ENCODE data around the gene PDE8A. TPM values are rescaled to one million over a fixed set of nuclear protein-coding genes. Genes with fewer than 3 reads are reported as not detected.

PDE8A gene
- total RNA-seq, 2 donors from 2014 or later, result 34.2 to 50.1 TPM

- no peak for ATAC-seq
- WGBS, 2 donors, result 69 to 79% methylated on average over 3 of the region's 3 CpGs
These were observed 148.2 kb downstream of the PDE8A start for GRCh38 chr15:85129881-85130280.

GRCh38 chr15:85131915-85132314 lies 150.3 kb downstream of the PDE8A start:
- H3K27me3 ChIP-seq, result no peaks in the 10 kb centered on the region
- no peak for TF ChIP-seq POLR2A (IDR thresholded peaks at IDR 0.05)
- no peak for TF ChIP-seq CTCF (IDR thresholded peaks at IDR 0.05)
- peaks cover 0 to 4% of the 10 kb centered on the region in 2 donors for H3K36me3 ChIP-seq (replicated peaks in 1 of 2; ENCODE audit: insufficient read depth in 1 of 2, low read depth in 2 of 2)
- no peaks in the 10 kb centered on the region for H3K9me3 ChIP-seq
- intact Hi-C loops (cut with DNase I), result no loop called here
- DNase-seq (no peak), ATAC-seq (no peak)
- H3K27ac ChIP-seq, result no peak overlapping the region
- H3K4me1 ChIP-seq, result no peaks in the 10 kb centered on the region
- no peak overlapping the region for H3K4me3 ChIP-seq
- 100% methylated on average over 1 of the region's 1 CpG for WGBS, 2 donors

More at GRCh38 chr15:85129881-85130280, 148.2 kb downstream of the PDE8A start:
- TF ChIP-seq CTCF (IDR thresholded peaks at IDR 0.05) (no peak), POLR2A (IDR thresholded peaks at IDR 0.05) (no peak)
- no peak overlapping the region for H3K27ac ChIP-seq
- no peak overlapping the region for H3K4me3 ChIP-seq
- DNase-seq, result no peak
- H3K27me3 ChIP-seq, result no peaks in the 10 kb centered on the region
- H3K9me3 ChIP-seq, result no peaks in the 10 kb centered on the region
- intact Hi-C loops (cut with DNase I), result no loop called here
- H3K36me3 ChIP-seq (replicated peaks in 1 of 2; ENCODE audit: insufficient read depth in 1 of 2, low read depth in 2 of 2), result no peaks in the 10 kb centered on the region
- H3K4me1 ChIP-seq, result no peaks in the 10 kb centered on the region

- 100% methylated on average over 3 of the region's 3 CpGs for WGBS, 2 donors
- H3K36me3 ChIP-seq (replicated peaks in 1 of 2; ENCODE audit: insufficient read depth in 1 of 2, low read depth in 2 of 2), result peaks cover 0 to 13% of the 10 kb centered on the region in 2 donors
These were observed 152.1 kb downstream of the PDE8A start for GRCh38 chr15:85133709-85134108.

GRCh38 chr15:85137489-85138168 lies 156.0 kb downstream of the PDE8A start:
- Histone ChIP-seq H3K4me3 (no peak overlapping the region), H3K4me1 (no peaks in the 10 kb centered on the region), H3K36me3 (replicated peaks in 1 of 2; ENCODE audit: insufficient read depth in 1 of 2, low read depth in 2 of 2) (peaks cover 0 to 16% of the 10 kb centered on the region in 2 donors), H3K27ac (no peak overlapping the region), H3K27me3 (no peaks in the 10 kb centered on the region), H3K9me3 (no peaks in the 10 kb centered on the region)
- ATAC-seq (no peak), DNase-seq (peak in 2 of 4 donors; percentile 29 to 42)
- intact Hi-C loops (cut with DNase I), result no loop called here
- 78 to 82% methylated on average over 9 to 11 of the region's 11 CpGs for WGBS, 2 donors
- TF ChIP-seq CTCF (IDR thresholded peaks at IDR 0.05), result no peak
- no peak for TF ChIP-seq POLR2A (IDR thresholded peaks at IDR 0.05)

More at GRCh38 chr15:85133709-85134108, 152.1 kb downstream of the PDE8A start:
- no peaks in the 10 kb centered on the region for H3K27me3 ChIP-seq
- TF ChIP-seq POLR2A (IDR thresholded peaks at IDR 0.05) (no peak), CTCF (IDR thresholded peaks at IDR 0.05) (no peak)
- ATAC-seq, result no peak
- DNase-seq, result no peak
- no peak overlapping the region for H3K4me3 ChIP-seq
- H3K27ac ChIP-seq, result no peak overlapping the region
- H3K4me1 ChIP-seq, result no peaks in the 10 kb centered on the region
- intact Hi-C loops (cut with DNase I), result no loop called here
- no peaks in the 10 kb centered on the region for H3K9me3 ChIP-seq

- no peaks in the 10 kb centered on the region for H3K27me3 ChIP-seq
- intact Hi-C loops (cut with DNase I), result no loop called here
- no peak overlapping the region for H3K4me3 ChIP-seq
- no peaks in the 10 kb centered on the region for H3K4me1 ChIP-seq
- H3K9me3 ChIP-seq, result no peaks in the 10 kb centered on the region
- WGBS, 2 donors, result 89 to 93% methylated on average over 2 of the region's 2 CpGs
- no peak overlapping the region for H3K27ac ChIP-seq
- H3K36me3 ChIP-seq (replicated peaks in 1 of 2; ENCODE audit: insufficient read depth in 1 of 2, low read depth in 2 of 2), result peaks cover 0 to 16% of the 10 kb centered on the region in 2 donors
- no peak for ATAC-seq
- TF ChIP-seq POLR2A (IDR thresholded peaks at IDR 0.05) (no peak), CTCF (IDR thresholded peaks at IDR 0.05) (no peak)
- no peak for DNase-seq
These were observed 157.7 kb downstream of the PDE8A start for GRCh38 chr15:85139391-85139790.
